GM12873 (cell line): Measurements from ENCODE around the gene TSC22D2.

ENCODE experiments used
- CTCF ChIP-seq: IDR thresholded peaks from 2 replicates; pipeline ENCODE4 v1.5.1; 2012; ENCODE audit warnings: low read depth, mild to moderate bottlenecking, moderate library complexity, low read length, control low read depth; ENCODE audit not compliant: insufficient read depth; ENCODE audit errors: missing control alignments

Gene TSC22D2

GRCh38 chr3:150426292-150426691, 18.2 kb downstream of the TSC22D2 start:
- no peak for TF ChIP-seq CTCF

- no peak for TF ChIP-seq CTCF
Measured at GRCh38 chr3:150428562-150428961, 20.5 kb downstream of the TSC22D2 start.

- TF ChIP-seq CTCF, result no peak
Measured at GRCh38 chr3:150429767-150430671, 21.9 kb downstream of the TSC22D2 start.

GRCh38 chr3:150433347-150433746, 25.2 kb downstream of the TSC22D2 start:
- no peak for TF ChIP-seq CTCF

GRCh38 chr3:150434234-150434633, 26.1 kb downstream of the TSC22D2 start:
- no peak for TF ChIP-seq CTCF

GRCh38 chr3:150436161-150436560, 28.1 kb downstream of the TSC22D2 start:
- TF ChIP-seq CTCF, result no peak

- TF ChIP-seq CTCF, result no peak
Measured at GRCh38 chr3:150439657-150440056, 31.6 kb downstream of the TSC22D2 start.
